HG02678 (cell line): ENCODE results near the gene NFYC.
A peak's percentile ranks its signal among the peaks of the same experiment; 100 is the strongest.
"Not testable (repeated sequence)": the region's sequence is repeated elsewhere in the genome, so short reads cannot be mapped to it uniquely, and the experiment has no call there.

Source experiments
- ATAC-seq: cut with Tn5 transposase; IDR thresholded peaks from one replicate; pipeline ENCODE4 v1.9.1; 2021; ENCODE audit warnings: mild to moderate bottlenecking, moderate library complexity; ENCODE audit not compliant: unreplicated experiment

Gene NFYC

DNA sequence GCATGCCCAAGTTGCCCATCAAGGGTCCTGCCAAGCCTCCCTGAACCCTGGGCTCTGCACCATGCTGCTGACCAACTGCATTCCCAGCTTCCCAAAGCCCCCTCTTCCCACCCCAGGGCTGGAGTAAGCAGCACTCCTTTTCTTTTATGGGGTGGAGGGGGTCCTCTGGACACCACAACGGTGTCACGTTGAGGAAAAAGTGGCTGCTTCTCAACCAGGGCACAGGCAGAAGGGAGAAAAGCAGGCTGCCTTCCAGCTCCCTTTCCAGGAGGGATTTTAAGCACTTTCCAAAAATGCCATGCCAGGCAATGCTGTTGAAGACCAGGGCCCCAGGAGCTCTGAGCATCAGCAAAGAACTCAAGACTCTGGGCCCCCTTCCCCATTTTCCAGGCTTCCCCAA is 26.7 kb upstream of the NFYC start:
- ATAC-seq = no peak

DNA sequence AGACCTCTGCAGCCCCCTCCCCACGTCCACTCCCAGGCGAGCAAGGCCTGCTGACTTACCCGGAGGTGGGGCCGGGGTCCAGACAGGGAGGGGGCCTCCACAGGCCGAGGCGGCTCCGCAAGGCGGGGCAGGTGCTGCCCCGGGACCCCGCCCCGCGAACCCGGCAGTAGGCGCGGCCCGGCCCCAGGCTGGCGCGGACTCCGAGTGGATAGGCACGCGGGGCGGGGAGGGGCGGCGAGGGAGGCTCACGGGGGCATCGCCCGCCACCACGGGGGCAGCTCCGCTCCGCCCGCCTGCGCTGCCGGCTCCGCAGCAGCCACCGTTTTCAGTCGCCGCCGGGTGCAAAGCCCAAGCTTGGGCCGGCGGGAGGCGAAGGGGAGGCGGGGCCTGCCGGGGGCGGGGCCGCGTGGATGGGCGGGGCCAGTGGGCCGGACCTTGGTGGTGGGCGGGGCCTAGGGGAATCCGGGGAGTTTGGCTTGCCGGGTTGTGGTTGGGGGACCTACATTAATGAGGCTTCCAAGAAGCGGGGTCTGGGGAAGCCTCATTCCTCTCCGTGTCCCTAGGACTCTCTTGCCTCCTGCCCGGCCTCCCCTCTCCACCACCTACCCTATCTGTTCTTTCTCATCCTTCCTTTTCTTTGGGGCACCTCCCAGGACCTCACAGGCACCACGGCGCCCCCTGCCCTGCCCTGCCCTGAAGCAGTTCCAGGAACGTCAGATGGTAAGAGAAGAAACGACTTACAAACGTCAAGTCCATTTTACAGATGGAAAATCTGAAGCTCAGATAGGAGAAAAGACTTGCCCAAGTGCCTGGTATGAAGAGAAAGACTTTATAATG is 26.0 kb upstream of the NFYC start, which contains the start of gene RIMS3:
TSS of gene RIMS3 (minus strand) at position 348 of the 837 bp plus-strand sequence. CDS start 23,757 bp downstream, outside the sequence.
- ATAC-seq = peak; percentile 63

DNA sequence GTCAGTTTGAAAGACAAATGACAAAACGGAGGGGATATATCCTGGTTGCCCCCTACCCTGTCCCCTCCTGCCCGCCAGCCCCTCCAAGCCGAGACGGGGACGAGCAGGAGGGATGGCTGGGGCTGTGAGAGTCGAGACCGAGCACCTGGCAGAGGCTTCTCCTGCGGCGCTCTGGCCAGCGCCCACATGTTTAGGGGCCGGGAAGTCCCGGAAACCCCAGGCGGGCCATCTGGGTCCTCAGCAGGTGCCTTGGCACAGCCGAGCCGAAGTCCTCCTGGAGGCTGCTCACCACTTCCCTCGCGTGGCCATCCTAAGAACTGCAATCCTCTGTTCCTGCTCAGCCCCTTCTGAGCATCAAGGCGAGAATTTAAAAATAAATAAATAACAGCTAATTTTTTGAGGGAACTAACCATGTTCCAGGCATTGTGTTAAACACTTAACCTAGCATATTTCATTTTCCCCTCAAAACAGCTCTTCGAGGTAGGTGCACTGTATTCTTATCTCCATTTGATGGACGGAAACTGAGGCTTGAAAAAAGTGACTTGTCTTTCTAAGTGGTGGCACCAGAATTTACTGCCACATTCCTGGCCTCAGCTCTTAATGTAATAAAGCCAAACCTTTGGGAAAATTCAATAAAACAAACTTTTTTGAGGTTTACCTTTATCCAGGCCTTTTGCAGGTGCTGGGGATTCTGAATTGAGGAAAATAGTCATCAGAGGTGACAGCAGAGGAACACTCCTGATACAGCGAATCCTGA is 22.6 kb upstream of the NFYC start:
- peak; percentile 69 for ATAC-seq

DNA sequence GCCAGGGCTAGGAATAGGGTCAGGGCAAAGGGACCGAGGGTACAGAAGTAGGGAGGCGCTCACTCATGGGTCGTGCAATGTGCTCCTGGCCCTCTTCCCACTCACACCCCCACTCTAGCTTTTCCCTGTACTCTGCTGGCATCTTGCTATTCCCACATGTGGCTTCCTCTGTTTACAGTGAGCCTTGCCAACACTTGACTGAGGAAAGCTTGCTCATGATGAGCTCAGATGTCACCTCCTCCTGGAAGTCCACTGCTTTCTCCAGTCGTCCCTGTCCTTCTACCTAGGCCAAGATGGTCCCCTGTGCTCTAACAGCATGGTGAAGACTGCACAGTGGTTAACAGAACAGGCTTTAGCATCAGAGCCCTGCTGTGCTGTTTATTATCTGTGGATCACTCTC is 18.1 kb upstream of the NFYC start:
- no peak for ATAC-seq

DNA sequence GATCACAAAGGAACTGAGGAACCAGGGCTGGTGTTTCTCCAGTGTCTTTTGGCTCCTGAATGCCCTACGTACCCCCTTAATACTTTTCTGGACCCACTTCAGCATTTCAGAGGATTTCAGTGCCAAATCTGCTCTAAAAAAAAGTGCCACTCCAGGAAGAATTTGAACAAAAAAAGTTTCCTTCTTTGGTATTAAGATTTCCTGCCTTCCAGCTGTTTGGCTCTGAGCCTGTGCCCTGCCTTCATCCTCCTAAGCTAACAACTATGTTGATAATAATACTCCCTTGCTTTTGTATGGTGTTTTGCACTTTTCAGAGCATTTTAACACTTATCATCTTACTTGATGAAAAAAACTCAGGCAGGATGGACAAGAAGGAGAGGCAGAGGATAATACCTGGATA is 15.0 kb upstream of the NFYC start:
- no peak for ATAC-seq

DNA sequence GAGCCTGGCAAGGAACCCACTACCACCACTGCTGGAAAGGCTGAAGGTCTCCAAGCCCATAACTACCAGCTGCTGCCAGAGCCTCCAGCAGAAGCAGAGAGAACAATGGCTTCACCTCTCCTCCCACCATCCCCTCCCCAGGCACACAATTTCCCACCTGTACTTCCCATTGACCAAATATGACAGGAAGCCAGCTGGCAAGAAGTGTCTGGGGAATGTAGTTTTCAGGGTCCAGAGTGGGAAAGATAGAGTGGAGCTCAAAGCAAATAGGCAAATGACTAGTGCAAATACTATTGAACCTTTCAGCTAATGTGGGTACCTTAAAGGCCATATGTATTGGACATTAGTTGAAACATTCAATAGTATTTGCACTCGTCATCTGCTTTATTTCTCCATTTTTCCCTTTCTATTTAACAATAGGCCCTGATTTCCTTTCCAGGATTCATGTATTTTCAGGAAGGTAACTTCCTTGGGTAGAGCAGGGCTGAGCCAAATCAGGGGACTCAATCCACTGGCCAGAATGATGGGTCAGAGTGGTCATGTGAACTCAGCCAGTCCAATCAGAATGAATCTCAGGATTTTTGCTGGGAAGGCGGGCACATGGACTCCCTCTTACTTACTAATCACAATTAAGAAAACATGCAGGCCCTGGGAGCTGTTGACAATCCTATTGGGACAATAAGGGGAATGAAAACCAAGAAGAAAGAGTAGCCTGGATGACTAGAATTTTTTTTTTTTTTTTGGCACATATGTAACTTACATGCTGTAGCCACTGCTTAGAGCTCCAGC is 12.1 kb upstream of the NFYC start:
- ATAC-seq = no peak

DNA sequence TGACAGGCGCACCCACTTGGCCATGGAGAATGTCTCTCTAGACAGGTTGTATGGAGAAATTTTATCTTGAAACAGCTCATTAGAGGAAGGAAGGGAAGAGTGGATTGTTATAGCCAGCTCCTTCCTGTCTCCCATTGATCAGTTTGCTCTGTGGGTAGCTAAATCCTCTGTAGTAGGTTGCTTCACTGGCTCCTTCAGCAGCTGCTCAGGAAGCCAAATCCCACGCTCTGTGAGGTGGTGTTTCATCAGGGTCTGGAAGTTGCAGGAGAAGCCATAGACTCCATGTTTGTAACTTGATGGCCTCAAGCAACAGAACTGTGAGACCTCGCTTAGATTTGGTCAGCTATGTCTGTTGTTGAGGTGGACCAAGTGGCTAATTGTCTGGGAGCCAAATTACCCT is 6.8 kb upstream of the NFYC start:
- no peak for ATAC-seq

DNA sequence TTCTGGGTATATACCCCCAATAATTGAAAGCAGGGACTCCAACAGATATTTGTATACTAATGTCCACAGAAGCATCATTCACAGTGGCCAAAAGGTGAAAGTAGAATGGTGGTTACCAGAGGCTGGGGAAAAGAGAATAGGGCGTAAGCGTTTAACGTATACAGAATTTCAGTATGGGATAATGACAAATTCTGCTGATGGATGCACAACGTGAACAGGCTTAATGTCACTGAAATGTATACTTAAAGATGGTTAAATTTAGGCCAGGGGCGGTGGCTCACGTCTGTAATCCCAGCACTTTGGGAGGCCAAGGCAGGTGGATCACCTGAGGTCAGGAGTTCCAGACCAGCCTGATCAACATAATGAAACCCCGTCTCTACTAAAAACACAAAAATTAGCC is 4.4 kb upstream of the NFYC start:
- no peak for ATAC-seq

DNA sequence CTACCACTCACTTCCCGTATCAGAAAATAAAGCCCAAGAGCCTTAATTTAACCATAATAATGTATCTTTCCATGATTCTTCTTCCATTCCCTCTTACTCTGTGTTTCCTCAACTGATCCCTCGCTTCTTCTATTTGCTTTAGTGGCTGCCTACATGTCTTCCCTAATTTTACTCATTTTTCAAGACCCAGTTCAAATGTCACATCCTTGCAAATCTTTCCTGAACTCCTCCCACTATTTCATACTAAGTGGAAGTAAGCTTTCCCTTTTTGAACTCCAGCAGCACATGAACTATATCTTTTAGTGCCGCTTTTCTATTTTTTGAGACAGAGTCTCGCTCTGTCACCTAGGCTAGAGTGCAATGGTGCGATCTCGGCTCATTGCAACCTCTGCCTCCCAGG is 3.8 kb upstream of the NFYC start:
- no peak for ATAC-seq

DNA sequence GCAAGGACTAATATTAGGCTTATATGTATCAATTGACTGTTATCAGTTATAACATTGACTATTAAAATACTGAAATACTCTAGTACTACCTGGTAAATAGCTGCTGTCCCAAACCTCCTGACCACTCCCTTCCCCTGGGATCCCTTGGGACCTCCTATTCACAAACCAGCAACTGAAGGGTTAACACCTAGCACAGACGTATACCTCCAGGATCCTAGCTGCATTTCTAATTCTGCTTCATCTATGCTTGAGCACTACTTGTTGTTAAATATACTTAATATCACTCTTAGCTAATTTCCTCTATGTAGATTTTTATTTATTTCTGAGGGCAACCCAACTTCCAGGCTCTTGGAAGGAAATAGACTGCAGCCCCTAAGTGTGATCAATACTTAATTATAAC is 1.8 kb upstream of the NFYC start:
- ATAC-seq = no peak

DNA sequence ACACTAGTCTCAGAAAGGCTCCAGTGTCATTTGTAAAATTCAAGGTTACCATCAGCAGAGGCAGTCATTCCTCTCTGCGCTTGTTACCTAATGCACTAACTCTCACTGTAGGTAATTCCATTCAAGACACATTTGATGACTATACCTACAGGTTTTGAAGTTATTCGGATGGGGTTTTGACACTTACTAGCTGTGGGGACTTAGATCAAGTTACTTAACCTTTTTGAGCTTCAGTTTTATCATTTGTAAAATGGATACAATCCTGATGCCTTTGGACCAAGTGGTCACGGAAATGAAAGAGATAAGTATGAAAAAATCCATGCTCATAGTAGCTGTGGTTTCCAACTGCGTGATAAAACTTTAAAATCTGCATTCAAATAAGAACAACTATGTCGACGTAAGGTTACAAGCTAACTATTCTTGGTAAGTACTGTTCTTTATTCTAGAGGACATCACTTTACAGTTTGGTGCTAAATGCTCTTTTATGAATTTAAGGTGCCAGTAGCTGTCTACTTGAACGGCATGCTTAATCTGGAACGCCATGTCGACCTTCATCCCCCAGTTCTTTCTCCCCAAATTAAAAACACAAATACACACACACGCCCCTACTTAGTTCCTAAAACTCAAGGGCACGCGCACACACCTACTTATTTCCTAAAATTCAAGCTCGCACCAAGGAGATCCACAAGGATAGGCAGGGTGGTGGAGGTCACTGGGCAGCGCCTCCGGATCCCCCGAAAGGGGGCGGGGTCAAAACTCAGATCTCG is 550 bp upstream of the NFYC start:
- no peak for ATAC-seq

DNA sequence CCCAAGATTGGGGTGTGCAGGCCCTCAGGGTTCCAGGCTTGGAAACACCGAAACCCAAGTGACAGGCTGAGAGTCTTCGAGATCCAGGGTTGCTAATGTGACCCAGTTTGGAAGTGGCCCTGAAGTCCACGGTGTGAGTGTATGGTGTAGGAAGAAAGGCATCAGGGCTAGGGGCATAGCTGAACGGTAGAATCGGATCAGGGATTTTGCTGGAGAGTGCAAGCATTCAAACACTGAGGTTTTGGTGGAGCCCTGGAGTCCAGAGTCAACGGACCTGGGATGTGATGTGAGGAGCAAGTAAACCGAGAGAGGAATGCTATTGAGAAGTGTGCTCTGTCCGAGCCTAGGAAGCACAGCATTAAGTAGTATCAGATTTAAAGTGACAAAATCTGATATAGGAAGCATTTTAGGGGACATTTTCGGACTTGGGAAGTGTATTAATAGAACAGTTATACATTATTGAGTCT is 958 bp downstream of the NFYC start:
- ATAC-seq = no peak

DNA sequence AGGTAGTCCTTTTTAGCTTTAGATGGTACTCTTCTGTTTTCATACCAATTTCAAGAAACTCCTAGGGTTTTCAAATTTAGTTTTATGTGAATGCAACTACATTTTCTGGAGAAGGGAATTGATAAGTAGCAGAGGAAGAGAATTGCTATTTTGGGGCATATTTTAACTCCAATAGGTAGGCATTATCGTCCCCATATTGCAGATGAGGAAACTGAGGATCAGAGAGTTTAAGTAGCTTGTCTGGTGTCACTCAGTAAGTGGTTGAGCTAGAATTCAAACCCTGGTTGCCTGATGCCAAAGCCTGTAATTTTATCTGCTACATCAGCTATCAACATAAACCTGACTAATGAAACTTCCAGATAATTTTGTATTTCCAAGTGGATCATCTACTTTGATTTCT is 1.9 kb downstream of the NFYC start:
- no peak for ATAC-seq

DNA sequence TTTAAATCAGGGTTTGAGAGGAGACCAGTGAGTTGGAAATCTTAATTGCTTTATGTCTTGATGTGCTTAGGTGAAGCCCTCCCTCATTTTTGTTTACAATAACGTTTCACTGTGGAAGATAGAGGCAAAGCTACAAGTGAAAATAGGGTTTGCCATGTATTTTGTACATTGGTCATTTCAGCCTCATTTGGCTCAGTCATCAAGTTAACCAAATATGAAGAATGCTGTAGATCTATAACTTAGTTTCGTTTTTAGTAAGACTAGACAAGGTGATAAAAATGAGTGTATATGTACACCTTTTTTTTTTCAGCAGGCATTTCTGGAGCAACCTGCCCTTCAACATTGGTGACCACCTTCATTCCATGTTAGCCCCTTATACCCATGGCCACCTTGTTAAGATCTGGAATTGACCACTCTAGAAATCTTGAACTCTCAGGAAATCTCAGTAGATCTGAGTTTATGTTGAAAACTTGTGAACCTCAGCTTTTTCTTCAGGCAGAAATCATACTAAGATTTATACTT is 2.9 kb downstream of the NFYC start:
- no peak for ATAC-seq

DNA sequence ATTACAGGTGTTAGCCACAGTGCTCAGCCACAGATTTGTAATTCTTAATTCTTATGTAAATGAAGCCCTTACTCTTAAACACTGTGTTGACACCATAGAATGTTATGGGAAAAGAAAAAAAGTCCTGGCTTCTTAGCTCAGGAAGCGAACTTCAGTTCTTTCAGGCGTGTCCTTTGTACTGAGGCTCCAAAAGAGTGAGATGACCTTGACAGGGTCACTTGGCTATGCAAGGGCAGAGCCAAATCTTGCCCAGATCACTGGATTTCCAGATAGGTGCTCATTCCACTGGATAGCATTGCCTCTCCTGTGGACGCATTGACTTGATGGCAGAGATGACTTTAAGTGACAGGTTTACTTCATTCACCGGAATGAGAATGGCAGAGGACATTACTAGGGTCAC is 4.8 kb downstream of the NFYC start:
- no peak for ATAC-seq

DNA sequence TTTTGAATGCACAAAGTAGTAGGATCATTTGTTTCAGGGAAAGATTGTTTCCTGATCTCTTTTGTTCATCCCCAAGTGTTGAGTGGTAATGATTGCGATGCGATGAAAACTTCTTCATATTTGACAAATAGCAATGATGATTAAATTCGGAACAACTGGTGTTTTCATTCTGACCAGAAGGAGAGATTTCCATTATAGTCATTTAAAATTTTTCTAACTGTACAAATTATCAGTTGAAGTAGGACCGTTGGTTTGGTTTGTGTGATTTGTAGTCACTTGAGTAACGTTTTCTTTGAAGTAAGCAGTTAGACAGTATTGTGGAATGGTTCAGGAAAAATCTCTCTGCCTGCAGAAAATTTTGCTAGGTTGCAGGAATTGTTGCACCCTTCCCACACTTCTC is 5.9 kb downstream of the NFYC start:
- ATAC-seq = no peak

DNA sequence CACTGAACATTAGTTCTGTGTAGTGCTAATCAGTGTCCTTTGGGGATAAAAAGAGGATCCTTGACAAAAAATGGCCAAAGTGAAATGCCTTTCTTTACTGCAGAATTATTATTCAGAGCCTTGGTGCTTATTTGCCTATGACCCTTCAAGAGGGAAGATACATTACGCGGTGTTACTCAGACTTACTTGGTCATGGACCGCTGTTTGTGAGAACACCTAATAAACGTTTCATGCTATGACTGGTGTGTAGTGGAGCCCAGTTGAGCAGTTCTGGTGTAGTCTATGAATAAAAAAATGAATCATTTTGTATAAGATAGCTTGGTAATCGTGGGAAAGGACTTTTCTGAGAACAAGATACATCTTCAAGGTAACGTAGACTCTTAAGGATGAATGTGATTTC is 8.3 kb downstream of the NFYC start:
- ATAC-seq = peak; percentile 74

DNA sequence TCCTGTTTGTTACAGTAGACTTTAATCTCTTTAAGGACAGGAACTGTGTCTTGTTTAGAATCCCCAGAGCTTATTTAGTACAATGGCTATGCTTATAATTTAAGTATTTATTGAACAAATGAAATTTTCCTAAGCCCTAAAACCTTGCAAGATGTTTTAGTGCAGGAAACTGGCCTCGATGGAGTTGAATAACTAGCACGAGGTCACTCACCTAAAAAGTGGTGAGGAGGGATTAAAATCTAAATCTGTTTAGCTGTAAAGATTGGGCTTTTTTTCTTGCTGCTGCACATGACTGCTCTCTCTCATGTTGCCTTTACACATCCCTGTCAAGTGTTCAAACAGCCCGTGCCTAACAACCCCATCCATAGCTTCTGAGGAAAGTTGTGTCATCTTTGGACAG is 10.2 kb downstream of the NFYC start:
- no peak for ATAC-seq

DNA sequence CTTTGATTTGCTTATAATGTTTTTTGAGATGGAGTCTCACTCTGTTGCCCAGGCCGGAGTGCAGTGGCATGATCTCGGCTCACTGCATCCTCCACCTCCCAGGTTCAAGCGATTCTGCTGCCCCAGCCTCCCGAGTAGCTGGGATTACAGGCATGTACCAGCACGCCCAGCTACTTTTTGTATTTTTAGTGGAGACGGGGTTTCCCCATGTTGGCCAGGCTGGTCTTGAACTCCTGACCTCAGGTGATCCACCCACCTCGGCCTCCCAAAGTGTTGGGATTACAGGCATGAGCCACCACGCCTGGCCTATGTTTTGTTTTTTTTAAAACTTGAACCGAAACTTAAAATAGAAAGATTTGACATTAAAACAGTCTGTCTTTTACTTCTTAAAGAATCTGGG is 11.3 kb downstream of the NFYC start:
- not testable (repeated sequence) for ATAC-seq

DNA sequence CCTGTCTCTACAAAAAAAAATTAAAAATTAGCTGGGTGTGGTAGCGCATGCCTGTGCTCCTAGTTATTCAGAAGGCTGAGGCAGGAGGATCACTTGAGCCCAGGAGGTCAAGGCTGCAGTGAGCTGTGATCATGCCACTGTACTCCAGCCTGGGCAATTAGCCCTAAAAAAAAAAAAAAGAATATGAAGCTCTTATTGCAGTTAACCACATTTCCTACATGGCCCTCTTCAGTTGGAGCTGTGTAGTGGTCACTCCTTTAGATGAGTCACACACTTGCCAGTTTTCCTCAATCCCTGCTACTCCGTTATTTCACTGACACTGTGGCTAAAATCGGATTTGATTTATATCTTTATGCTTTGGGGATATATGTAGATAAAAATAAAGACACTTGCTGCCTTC is 11.8 kb downstream of the NFYC start:
- no peak for ATAC-seq
